HG03066 (cell line): ENCODE results near the gene RTN4.
A peak's percentile ranks its signal among the peaks of the same experiment; 100 is the strongest.
"Not testable (repeated sequence)": the region's sequence is repeated elsewhere in the genome, so short reads cannot be mapped to it uniquely, and the experiment has no call there.

Source experiments
- ATAC-seq: cut with Tn5 transposase; IDR thresholded peaks from one replicate; pipeline ENCODE4 v1.9.1; 2021; ENCODE audit warnings: low read depth; ENCODE audit not compliant: unreplicated experiment

The RTN4 gene

GRCh38 chr2:55050100-55050994 lies at the start of gene RTN4:
RTN4 (minus strand) TSS chr2:55050451; CDS start chr2:55050300, 151 bp downstream.
- ATAC-seq = peak; percentile 78

- ATAC-seq = no peak
Measured at GRCh38 chr2:55099493-55099877, 49.2 kb upstream of the RTN4 start.

GRCh38 chr2:55097461-55098410 lies 47.5 kb upstream of the RTN4 start:
- ATAC-seq = no peak

GRCh38 chr2:55097082-55097460 lies 46.8 kb upstream of the RTN4 start:
- no peak for ATAC-seq

- ATAC-seq = no peak
Measured at GRCh38 chr2:55096586-55096985, 46.3 kb upstream of the RTN4 start.

- ATAC-seq = no peak
Measured at GRCh38 chr2:55093381-55093780, 43.1 kb upstream of the RTN4 start.

GRCh38 chr2:55092439-55092838 lies 42.2 kb upstream of the RTN4 start:
- ATAC-seq = no peak

- not testable (repeated sequence) for ATAC-seq
Measured at GRCh38 chr2:55091681-55092080, 41.4 kb upstream of the RTN4 start.

GRCh38 chr2:55090702-55091101 lies 40.5 kb upstream of the RTN4 start:
- no peak for ATAC-seq

- ATAC-seq = no peak
Measured at GRCh38 chr2:55089726-55090125, 39.5 kb upstream of the RTN4 start.

GRCh38 chr2:55088400-55088799 lies 38.1 kb upstream of the RTN4 start:
- ATAC-seq = no peak

GRCh38 chr2:55087936-55088335 lies 37.7 kb upstream of the RTN4 start:
- no peak for ATAC-seq

GRCh38 chr2:55087501-55087900 lies 37.2 kb upstream of the RTN4 start:
- no peak for ATAC-seq

GRCh38 chr2:55085113-55086040 lies 35.1 kb upstream of the RTN4 start:
- no peak for ATAC-seq

- no peak for ATAC-seq
Measured at GRCh38 chr2:55084641-55085040, 34.4 kb upstream of the RTN4 start.

GRCh38 chr2:55080204-55080738 lies 30.0 kb upstream of the RTN4 start:
- ATAC-seq = no peak

- no peak for ATAC-seq
Measured at GRCh38 chr2:55078956-55079355, 28.7 kb upstream of the RTN4 start.

GRCh38 chr2:55076721-55077120 lies 26.5 kb upstream of the RTN4 start:
- ATAC-seq = no peak

GRCh38 chr2:55076019-55076418 lies 25.8 kb upstream of the RTN4 start:
- ATAC-seq = not testable (repeated sequence)
